Measurements from ENCODE around the gene DNAAF2.

DNA sequence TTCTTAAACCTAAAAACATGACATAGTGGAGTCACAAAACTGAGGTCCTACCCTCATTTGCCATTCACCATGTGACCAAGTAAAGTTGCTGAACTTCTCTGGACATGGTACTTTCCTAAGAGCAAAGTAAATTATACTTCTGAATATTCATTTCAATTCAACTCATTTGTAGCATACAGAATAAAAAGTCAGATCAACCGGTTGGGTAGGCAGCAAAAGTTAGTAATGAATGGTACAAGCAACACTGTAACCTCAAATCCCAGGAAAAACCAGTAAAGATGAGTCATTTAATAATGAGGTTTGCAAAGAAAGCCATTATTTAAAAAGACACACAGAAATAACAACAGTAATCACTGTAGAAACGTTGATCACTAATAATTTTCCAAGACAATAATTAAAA is 44.2 kb upstream of the DNAAF2 start:
- TF ChIP-seq, protein P1, sequence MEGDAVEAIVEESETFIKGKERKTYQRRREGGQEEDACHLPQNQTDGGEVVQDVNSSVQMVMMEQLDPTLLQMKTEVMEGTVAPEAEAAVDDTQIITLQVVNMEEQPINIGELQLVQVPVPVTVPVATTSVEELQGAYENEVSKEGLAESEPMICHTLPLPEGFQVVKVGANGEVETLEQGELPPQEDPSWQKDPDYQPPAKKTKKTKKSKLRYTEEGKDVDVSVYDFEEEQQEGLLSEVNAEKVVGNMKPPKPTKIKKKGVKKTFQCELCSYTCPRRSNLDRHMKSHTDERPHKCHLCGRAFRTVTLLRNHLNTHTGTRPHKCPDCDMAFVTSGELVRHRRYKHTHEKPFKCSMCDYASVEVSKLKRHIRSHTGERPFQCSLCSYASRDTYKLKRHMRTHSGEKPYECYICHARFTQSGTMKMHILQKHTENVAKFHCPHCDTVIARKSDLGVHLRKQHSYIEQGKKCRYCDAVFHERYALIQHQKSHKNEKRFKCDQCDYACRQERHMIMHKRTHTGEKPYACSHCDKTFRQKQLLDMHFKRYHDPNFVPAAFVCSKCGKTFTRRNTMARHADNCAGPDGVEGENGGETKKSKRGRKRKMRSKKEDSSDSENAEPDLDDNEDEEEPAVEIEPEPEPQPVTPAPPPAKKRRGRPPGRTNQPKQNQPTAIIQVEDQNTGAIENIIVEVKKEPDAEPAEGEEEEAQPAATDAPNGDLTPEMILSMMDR (IDR thresholded peaks at IDR 0.05 in 2 of 3, conservative IDR thresholded peaks at IDR 0.05 in 1 of 3; ENCODE audit: borderline replicate concordance in 1 of 3, insufficient read depth in 1 of 3, low read depth in 2 of 3, low read length in 2 of 3), result no peak
- no peak for TF ChIP-seq POLR2A (IDR thresholded peaks at IDR 0.05; ENCODE audit: borderline replicate concordance, extremely low read depth, insufficient read depth, insufficient read length)
- TF ChIP-seq EGR1 (IDR thresholded peaks at IDR 0.05; ENCODE audit: low read depth), result no peak
- TF ChIP-seq MAX (IDR thresholded peaks at IDR 0.05), result no peak
- no peak for TF ChIP-seq EZH2phosphoT487 (IDR thresholded peaks at IDR 0.05; ENCODE audit: borderline replicate concordance)
- no peak for TF ChIP-seq POLR2AphosphoS5 (IDR thresholded peaks at IDR 0.05; ENCODE audit: low read depth, low read length)
- TF ChIP-seq CEBPB (IDR thresholded peaks at IDR 0.05; ENCODE audit: low read depth), result no peak
- TF ChIP-seq, protein P2, sequence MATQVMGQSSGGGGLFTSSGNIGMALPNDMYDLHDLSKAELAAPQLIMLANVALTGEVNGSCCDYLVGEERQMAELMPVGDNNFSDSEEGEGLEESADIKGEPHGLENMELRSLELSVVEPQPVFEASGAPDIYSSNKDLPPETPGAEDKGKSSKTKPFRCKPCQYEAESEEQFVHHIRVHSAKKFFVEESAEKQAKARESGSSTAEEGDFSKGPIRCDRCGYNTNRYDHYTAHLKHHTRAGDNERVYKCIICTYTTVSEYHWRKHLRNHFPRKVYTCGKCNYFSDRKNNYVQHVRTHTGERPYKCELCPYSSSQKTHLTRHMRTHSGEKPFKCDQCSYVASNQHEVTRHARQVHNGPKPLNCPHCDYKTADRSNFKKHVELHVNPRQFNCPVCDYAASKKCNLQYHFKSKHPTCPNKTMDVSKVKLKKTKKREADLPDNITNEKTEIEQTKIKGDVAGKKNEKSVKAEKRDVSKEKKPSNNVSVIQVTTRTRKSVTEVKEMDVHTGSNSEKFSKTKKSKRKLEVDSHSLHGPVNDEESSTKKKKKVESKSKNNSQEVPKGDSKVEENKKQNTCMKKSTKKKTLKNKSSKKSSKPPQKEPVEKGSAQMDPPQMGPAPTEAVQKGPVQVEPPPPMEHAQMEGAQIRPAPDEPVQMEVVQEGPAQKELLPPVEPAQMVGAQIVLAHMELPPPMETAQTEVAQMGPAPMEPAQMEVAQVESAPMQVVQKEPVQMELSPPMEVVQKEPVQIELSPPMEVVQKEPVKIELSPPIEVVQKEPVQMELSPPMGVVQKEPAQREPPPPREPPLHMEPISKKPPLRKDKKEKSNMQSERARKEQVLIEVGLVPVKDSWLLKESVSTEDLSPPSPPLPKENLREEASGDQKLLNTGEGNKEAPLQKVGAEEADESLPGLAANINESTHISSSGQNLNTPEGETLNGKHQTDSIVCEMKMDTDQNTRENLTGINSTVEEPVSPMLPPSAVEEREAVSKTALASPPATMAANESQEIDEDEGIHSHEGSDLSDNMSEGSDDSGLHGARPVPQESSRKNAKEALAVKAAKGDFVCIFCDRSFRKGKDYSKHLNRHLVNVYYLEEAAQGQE (IDR thresholded peaks at IDR 0.05; ENCODE audit: low read depth), result no peak
- TF ChIP-seq YY1 (IDR thresholded peaks at IDR 0.05; ENCODE audit: extremely low read depth, insufficient replicate concordance, low read depth, low read length), result no peak
- no peak for TF ChIP-seq EZH2 (IDR thresholded peaks at IDR 0.05)
- TF ChIP-seq JUND (IDR thresholded peaks at IDR 0.05), result no peak
- no peak for TF ChIP-seq SRF (IDR thresholded peaks at IDR 0.05; ENCODE audit: low read depth)
- TF ChIP-seq SP1 (IDR thresholded peaks at IDR 0.05; ENCODE audit: low read depth), result no peak
